Memory B cell (primary cell): Measurements from ENCODE around the gene TNNT3.
"Not testable (repeated sequence)": the region's sequence is repeated elsewhere in the genome, so short reads cannot be mapped to it uniquely, and the experiment has no call there.

ENCODE experiments used
- ATAC-seq: fragments of 150-1000 bp; cut with Tn5 transposase; 2 replicates; pipeline ENCODE4 v1.10.0; 2021; ENCODE audit warnings: low read depth, mild to moderate bottlenecking, moderate library complexity
- DNase-seq, 2 donors: peaks; one replicate each; pipeline ENCODE4 v3.0.0; 2022; ENCODE audit warnings: low spot score in 2 of 2
- H3K27ac Mint-ChIP-seq: one replicate; pipeline ENCODE4 v1.8.0; 2022; ENCODE audit warnings: mild to moderate bottlenecking, moderate library complexity, mixed read lengths
- H3K27me3 Mint-ChIP-seq: one replicate; pipeline ENCODE4 v1.8.0; 2022; ENCODE audit warnings: mixed read lengths
- H3K36me3 Mint-ChIP-seq: one replicate; pipeline ENCODE4 v1.8.0; 2022; ENCODE audit warnings: mild to moderate bottlenecking, mixed read lengths
- H3K4me1 Mint-ChIP-seq: one replicate; pipeline ENCODE4 v1.8.0; 2022; ENCODE audit warnings: mixed read lengths
- H3K4me3 Mint-ChIP-seq: one replicate; pipeline ENCODE4 v1.8.0; 2022; ENCODE audit warnings: mild to moderate bottlenecking, moderate library complexity, mixed read lengths
- H3K9me3 Mint-ChIP-seq: one replicate; pipeline ENCODE4 v1.8.0; 2022; ENCODE audit warnings: mixed read lengths

Gene TNNT3

GRCh38 chr11:1877211-1878136 lies 42.0 kb upstream of the TNNT3 start:
- no peak overlapping the region for H3K4me3 Mint-ChIP-seq
- H3K9me3 Mint-ChIP-seq, result no peaks in the 10 kb centered on the region
- peaks cover 46% of the 10 kb centered on the region for H3K4me1 Mint-ChIP-seq
- peaks cover 4% of the 10 kb centered on the region for H3K36me3 Mint-ChIP-seq
- ATAC-seq, result no peak
- no peak overlapping the region for H3K27ac Mint-ChIP-seq
- no peak for DNase-seq
- no peaks in the 10 kb centered on the region for H3K27me3 Mint-ChIP-seq

- no peaks in the 10 kb centered on the region for H3K9me3 Mint-ChIP-seq
- peaks cover 4% of the 10 kb centered on the region for H3K36me3 Mint-ChIP-seq
- ATAC-seq (no peak), DNase-seq (no peak)
- peaks cover 41% of the 10 kb centered on the region for H3K4me1 Mint-ChIP-seq
- H3K4me3 Mint-ChIP-seq, result no peak overlapping the region
- no peak overlapping the region for H3K27ac Mint-ChIP-seq
- H3K27me3 Mint-ChIP-seq, result no peaks in the 10 kb centered on the region
Measured at GRCh38 chr11:1878137-1879031, 41.1 kb upstream of the TNNT3 start.

DNA sequence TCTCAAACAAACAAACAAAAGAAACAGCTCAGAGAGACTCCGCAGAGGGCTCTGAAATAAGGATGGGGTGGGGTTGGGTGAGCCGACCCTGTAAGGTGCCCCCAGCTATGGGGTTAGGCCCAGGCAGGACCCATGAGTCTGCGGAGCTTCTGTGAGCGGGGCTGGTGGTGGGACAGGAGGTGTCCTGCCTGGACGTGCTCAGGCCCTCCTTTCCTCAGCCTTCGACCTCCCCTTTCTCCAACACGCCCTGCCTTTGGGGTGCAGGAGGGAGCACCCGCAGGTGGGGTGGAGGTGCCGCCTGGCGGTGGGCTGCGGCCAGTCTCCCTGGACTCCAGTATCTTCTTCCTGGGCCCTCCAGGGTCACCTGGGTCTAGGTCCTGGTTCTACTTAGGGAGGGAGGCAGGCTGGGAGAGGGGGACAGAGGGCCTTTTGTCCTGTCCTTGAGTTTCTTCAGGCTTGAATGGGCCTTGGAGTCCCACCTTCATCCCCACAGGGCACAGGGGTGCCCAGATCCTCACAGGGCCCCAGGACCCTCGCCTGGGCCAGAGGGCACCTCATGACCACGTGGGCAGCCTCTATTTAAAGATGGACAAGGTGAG lies 40.1 kb upstream of the TNNT3 start:
- DNase-seq, result no peak
- Mint-ChIP-seq H3K36me3 (peaks cover 2% of the 10 kb centered on the region), H3K27ac (peak overlapping the region; percentile 43), H3K9me3 (no peaks in the 10 kb centered on the region), H3K4me3 (no peak overlapping the region), H3K27me3 (no peaks in the 10 kb centered on the region), H3K4me1 (peaks cover 38% of the 10 kb centered on the region)
- ATAC-seq, result no peak

DNA sequence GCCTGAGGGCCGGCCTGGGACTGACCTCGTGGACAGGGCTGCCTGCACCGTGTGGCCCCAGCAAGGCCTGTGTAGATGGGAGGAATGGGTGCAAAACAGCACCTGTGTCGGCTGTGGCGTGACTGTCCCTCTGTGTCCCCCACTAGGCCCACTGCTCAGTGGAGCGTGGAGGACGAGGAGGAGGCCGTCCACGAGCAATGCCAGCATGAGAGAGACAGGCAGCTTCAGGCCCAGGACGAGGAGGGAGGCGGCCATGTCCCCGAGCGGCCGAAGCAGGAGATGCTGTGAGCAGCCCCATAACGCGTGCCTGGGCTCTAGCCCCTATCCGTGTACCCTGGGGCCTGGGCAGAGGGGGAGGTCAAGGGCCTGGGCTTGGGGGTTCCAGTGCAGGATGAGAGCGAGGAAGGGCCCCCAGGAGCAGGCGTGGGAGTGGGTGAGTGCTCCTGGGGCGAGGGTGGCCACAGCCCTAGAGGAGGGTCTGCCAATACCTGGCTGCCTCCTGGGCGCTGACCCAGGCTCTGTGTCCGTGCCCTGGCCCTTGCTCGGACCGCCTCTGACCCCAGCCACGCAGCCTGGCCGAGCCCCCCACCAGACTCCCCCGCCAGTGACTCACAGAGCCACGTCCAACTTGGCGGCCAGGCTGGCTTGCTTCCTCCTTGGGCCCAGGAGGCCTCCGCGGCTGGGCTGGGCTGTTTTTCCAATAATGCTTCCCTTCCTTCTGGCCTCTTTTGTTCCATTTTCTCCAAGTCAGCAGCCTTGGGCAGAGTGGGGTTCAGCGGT lies 39.4 kb upstream of the TNNT3 start:
- DNase-seq, result no peak
- peak overlapping the region; percentile 64 for H3K27ac Mint-ChIP-seq
- ATAC-seq, result no peak

GRCh38 chr11:1880746-1881441 lies 38.6 kb upstream of the TNNT3 start:
- DNase-seq, result no peak
- Mint-ChIP-seq H3K27ac (peak overlapping the region; percentile 64), H3K36me3 (no peaks in the 10 kb centered on the region), H3K9me3 (no peaks in the 10 kb centered on the region), H3K4me3 (peak overlapping the region; percentile 42), H3K4me1 (peaks cover 34% of the 10 kb centered on the region), H3K27me3 (no peaks in the 10 kb centered on the region)
- no peak for ATAC-seq

More for the DNA sequence above, 39.4 kb upstream of the TNNT3 start:
- Mint-ChIP-seq H3K27me3 (no peaks in the 10 kb centered on the region), H3K4me1 (peaks cover 37% of the 10 kb centered on the region), H3K36me3 (peaks cover 2% of the 10 kb centered on the region), H3K9me3 (no peaks in the 10 kb centered on the region), H3K4me3 (peak overlapping the region; percentile 42)

DNA sequence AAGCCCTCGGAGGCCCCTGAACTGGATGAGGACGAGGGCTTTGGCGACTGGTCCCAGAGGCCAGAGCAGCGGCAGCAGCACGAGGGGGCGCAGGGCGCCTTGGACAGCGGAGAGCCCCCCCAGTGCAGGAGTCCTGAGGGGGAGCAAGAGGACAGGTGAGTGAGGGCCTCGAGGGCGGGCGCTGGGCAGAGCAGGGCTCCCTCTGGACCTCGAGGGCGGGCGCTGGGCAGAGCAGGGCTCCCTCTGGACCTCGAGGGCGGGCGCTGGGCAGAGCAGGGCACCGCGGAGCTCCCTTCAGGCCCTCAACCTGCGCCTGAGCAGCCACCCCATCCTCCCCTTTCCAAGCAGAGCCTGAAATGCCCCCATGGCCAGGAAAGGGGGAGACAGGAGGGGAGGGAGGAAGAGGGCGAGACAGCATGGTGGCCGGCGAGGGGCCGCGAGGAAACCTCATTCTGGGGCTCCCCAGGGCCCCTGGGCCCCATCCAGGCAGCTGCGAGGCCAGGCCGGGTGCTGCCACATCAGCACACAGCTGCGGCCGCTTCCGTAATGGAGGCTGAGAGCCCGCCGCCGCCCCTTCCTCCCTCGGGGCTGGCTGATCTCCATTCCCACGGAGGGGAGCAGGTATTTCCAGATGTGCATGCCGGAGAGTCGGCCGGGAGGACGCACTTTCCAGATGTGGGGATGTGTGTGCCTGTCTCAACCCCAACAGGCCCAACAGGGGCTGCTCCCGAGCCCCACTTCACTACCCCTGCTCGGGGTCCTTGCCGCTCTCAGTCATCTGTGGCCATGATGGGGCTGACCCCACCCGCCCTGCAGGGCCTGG lies 37.9 kb upstream of the TNNT3 start:
- peaks cover 30% of the 10 kb centered on the region for H3K4me1 Mint-ChIP-seq
- H3K4me3 Mint-ChIP-seq, result peak overlapping the region; percentile 15
- ATAC-seq (peak; percentile 61), DNase-seq (no peak)
- H3K9me3 Mint-ChIP-seq, result no peaks in the 10 kb centered on the region
- no peaks in the 10 kb centered on the region for H3K36me3 Mint-ChIP-seq
- no peak overlapping the region for H3K27ac Mint-ChIP-seq
- no peaks in the 10 kb centered on the region for H3K27me3 Mint-ChIP-seq

- no peaks in the 10 kb centered on the region for H3K27me3 Mint-ChIP-seq
- H3K36me3 Mint-ChIP-seq, result no peaks in the 10 kb centered on the region
- peaks cover 26% of the 10 kb centered on the region for H3K4me1 Mint-ChIP-seq
- DNase-seq (peak; percentile 78 to 79), ATAC-seq (peak; percentile 87)
- H3K9me3 Mint-ChIP-seq, result no peaks in the 10 kb centered on the region
- H3K27ac Mint-ChIP-seq, result no peak overlapping the region
- no peak overlapping the region for H3K4me3 Mint-ChIP-seq
Measured at GRCh38 chr11:1882265-1883238, 37.0 kb upstream of the TNNT3 start.

GRCh38 chr11:1883346-1884302 lies 35.9 kb upstream of the TNNT3 start:
- peaks cover 2% of the 10 kb centered on the region for H3K36me3 Mint-ChIP-seq
- H3K4me3 Mint-ChIP-seq, result no peak overlapping the region
- H3K4me1 Mint-ChIP-seq, result peaks cover 18% of the 10 kb centered on the region
- no peaks in the 10 kb centered on the region for H3K9me3 Mint-ChIP-seq
- no peaks in the 10 kb centered on the region for H3K27me3 Mint-ChIP-seq
- ATAC-seq (no peak), DNase-seq (no peak)
- no peak overlapping the region for H3K27ac Mint-ChIP-seq

- no peak for ATAC-seq
- H3K27ac Mint-ChIP-seq, result no peak overlapping the region
- no peaks in the 10 kb centered on the region for H3K9me3 Mint-ChIP-seq
- DNase-seq, result no peak
- H3K36me3 Mint-ChIP-seq, result peaks cover 5% of the 10 kb centered on the region
- H3K4me3 Mint-ChIP-seq, result no peak overlapping the region
- peaks cover 17% of the 10 kb centered on the region for H3K4me1 Mint-ChIP-seq
- no peaks in the 10 kb centered on the region for H3K27me3 Mint-ChIP-seq
Measured at GRCh38 chr11:1884303-1884700, 35.2 kb upstream of the TNNT3 start.

- not testable (repeated sequence) for H3K36me3 Mint-ChIP-seq, DNase-seq, H3K27ac Mint-ChIP-seq
Measured at GRCh38 chr11:1886551-1886950, 33.0 kb upstream of the TNNT3 start.

More at GRCh38 chr11:1886551-1886950, 33.0 kb upstream of the TNNT3 start:
- H3K9me3 Mint-ChIP-seq, ATAC-seq, H3K4me3 Mint-ChIP-seq, H3K4me1 Mint-ChIP-seq, H3K27me3 Mint-ChIP-seq: not testable (repeated sequence)
